ENCODE measurements around the gene PIK3R2. TPM values are rescaled to one million over a fixed set of nuclear protein-coding genes. Genes with fewer than 3 reads are reported as not detected.

Gene PIK3R2
- total and polyA plus RNA-seq, 2 of the 4 experiments (the other 2 are of a cell fraction), result 12.2 to 25.1 TPM

DNA sequence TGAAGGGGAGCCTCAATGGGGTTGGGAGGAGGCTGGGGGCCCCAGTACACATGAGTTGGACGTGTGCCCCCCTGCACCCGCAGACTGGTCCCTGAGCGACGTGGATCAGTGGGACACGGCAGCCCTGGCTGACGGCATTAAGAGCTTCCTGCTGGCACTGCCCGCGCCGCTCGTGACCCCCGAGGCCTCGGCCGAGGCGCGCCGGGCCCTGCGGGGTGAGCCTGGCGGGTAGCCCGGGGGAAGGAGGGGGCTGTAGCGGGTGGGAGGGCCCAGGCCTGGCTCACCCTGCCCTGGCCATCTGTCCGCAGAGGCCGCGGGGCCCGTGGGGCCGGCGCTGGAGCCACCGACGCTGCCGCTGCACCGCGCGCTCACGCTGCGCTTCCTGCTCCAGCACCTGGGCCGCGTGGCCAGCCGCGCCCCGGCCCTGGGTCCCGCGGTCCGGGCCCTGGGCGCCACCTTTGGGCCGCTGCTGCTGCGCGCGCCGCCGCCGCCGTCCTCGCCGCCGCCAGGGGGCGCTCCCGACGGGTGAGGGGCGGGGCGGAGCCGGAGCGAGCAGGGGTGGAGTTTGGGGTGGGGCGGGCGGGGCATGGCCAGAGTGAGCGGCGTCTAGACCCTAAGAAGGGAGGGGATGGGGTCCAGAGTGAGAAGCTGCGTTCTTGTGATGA is 8.1 kb downstream of the PIK3R2 start:
- no peak overlapping the region for H4K91ac ChIP-seq (ENCODE audit: insufficient read depth, low read depth, low read length)
- H2BK120ac ChIP-seq (ENCODE audit: low read depth, low read length), result no peak overlapping the region
- H2AFZ ChIP-seq (replicated peaks; ENCODE audit: low read length, poor library complexity), result peak overlapping the region; percentile 87
- no peak overlapping the region; the same call in 1 of the 2 replicates for H3K9ac ChIP-seq (ENCODE audit: low read depth, low read length)
- POLR2A ChIA-PET (ENCODE audit: unreplicated experiment), result no interaction called here
- H2AK9ac ChIP-seq (replicated peaks; ENCODE audit: low read depth, low read length, poor library complexity), result peak overlapping the region; percentile 68
- WGBS, 2 experiments (ENCODE audit: extremely low coverage in 2 of 2, insufficient read length in 1 of 2), result 2% methylated on average over 22 of the region's 66 CpGs; no CpG with 5 or more reads in 1 of the 2 experiments
- H3K9me3 ChIP-seq (ENCODE audit: control insufficient read depth, insufficient read depth, low read length), result no peaks in the 10 kb centered on the region
- no peak overlapping the region for H3K4ac ChIP-seq (ENCODE audit: low read depth, low read length)
- H2BK5ac ChIP-seq (ENCODE audit: low read depth, low read length, poor library complexity, severe bottlenecking), result no peak overlapping the region
- H2BK15ac ChIP-seq (ENCODE audit: low read depth, low read length), result no peak overlapping the region
- H4K8ac ChIP-seq (ENCODE audit: low read depth in 2 of 2, low read length in 2 of 2), result peak overlapping the region in 1 of 2 experiments; percentile 83; a peak in 1 of 4 replicates
- H4K20me1 ChIP-seq (ENCODE audit: insufficient read depth, low read length), result peaks cover 10% of the 10 kb centered on the region
- H3K27ac ChIP-seq (ENCODE audit: insufficient read depth, low read length), result no peak overlapping the region; the same call in 1 of the 2 replicates
- in situ Hi-C loops (cut with MboI; ENCODE audit: low sequenced_read_pairs) (no loop called here), dilution Hi-C loops (cut with HindIII; ENCODE audit: low sequenced_read_pairs, unreplicated experiment) (no loop called here), intact Hi-C loops (cut with micrococcal nuclease) (no loop called here)
- H3K27me3 ChIP-seq (ENCODE audit: control insufficient read depth, insufficient read depth, low read length), result no peaks in the 10 kb centered on the region
- H3K4me1 ChIP-seq (ENCODE audit: control insufficient read depth, insufficient read depth, low read length), result peaks cover 15% of the 10 kb centered on the region
- BruUV-seq (replicated peaks), result no TSS peak
- H3K4me3 ChIP-seq (ENCODE audit: insufficient read depth, low read depth, low read length), result 0 out of 2 replicates have a peak overlapping the region, but pooled peaks have one; percentile 13
- H3K18ac ChIP-seq (ENCODE audit: low read depth, low read length), result no peak overlapping the region; the same call in 1 of the 2 replicates
- CTCF ChIA-PET, result interaction anchor here (1.1 kb wide), 1 partner anchor 92 kb away, joined by 3 read pairs; no protein-coding TSS in a partner anchor
- peak overlapping the region; percentile 35; the same call in 1 of the 2 replicates for H2AK5ac ChIP-seq (ENCODE audit: low read depth, low read length)
- H2BK20ac ChIP-seq (ENCODE audit: low read depth, low read length), result no peak overlapping the region
- H3K56ac ChIP-seq (ENCODE audit: extremely low read depth, insufficient read depth, low read length), result 0 out of 2 replicates have a peak overlapping the region, but pooled peaks have one; percentile 6
- peaks cover 38% of the 10 kb centered on the region for H3K36me3 ChIP-seq (ENCODE audit: control insufficient read depth, insufficient read depth, low read length)
- H3K14ac ChIP-seq (replicated peaks; ENCODE audit: low read depth, low read length), result no peak overlapping the region
- H3K4me2 ChIP-seq (ENCODE audit: low read depth, low read length), result peak overlapping the region; percentile 67
- no peak overlapping the region for H3K23ac ChIP-seq (ENCODE audit: low read depth, low read length)
- peaks cover 10 to 31% of the 10 kb centered on the region in 2 experiments for H3K79me1 ChIP-seq (ENCODE audit: low read depth in 1 of 2, low read length in 2 of 2)
- peaks cover 10% of the 10 kb centered on the region for H3K9me1 ChIP-seq (ENCODE audit: insufficient read depth, low read length)
- peak; percentile 28 for DNase-seq
- peak; percentile 94 for ATAC-seq (ENCODE audit: low read depth)
- H4K5ac ChIP-seq (ENCODE audit: low read depth, low read length), result no peak overlapping the region
- TF ChIP-seq NFE2L2 (IDR thresholded peaks at IDR 0.05; ENCODE audit: low read depth, low read length), result no peak
- no peak for TF ChIP-seq POLR2A (IDR thresholded peaks at IDR 0.05; ENCODE audit: low read depth, low read length)
- TF ChIP-seq CEBPB (IDR thresholded peaks at IDR 0.05; ENCODE audit: low read depth, low read length), result no peak
- TF ChIP-seq, protein P1, sequence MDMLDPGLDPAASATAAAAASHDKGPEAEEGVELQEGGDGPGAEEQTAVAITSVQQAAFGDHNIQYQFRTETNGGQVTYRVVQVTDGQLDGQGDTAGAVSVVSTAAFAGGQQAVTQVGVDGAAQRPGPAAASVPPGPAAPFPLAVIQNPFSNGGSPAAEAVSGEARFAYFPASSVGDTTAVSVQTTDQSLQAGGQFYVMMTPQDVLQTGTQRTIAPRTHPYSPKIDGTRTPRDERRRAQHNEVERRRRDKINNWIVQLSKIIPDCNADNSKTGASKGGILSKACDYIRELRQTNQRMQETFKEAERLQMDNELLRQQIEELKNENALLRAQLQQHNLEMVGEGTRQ (IDR thresholded peaks at IDR 0.05; ENCODE audit: low read depth, low read length), result no peak
- no peak for TF ChIP-seq BHLHE40 (IDR thresholded peaks at IDR 0.05; ENCODE audit: low read depth, low read length)
- no peak for TF ChIP-seq MAFK (IDR thresholded peaks at IDR 0.05; ENCODE audit: low read depth, low read length)
- no peak for TF ChIP-seq MXI1 (IDR thresholded peaks at IDR 0.05; ENCODE audit: borderline replicate concordance, low read depth, low read length)
- TF ChIP-seq RAD21 (IDR thresholded peaks at IDR 0.05; ENCODE audit: low read length), result no peak; the same call in 1 of the 2 replicates
- TF ChIP-seq, protein P2, sequence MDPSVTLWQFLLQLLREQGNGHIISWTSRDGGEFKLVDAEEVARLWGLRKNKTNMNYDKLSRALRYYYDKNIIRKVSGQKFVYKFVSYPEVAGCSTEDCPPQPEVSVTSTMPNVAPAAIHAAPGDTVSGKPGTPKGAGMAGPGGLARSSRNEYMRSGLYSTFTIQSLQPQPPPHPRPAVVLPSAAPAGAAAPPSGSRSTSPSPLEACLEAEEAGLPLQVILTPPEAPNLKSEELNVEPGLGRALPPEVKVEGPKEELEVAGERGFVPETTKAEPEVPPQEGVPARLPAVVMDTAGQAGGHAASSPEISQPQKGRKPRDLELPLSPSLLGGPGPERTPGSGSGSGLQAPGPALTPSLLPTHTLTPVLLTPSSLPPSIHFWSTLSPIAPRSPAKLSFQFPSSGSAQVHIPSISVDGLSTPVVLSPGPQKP (IDR thresholded peaks at IDR 0.05; ENCODE audit: borderline replicate concordance, low read depth, low read length), result no peak
- TF ChIP-seq, protein P3, sequence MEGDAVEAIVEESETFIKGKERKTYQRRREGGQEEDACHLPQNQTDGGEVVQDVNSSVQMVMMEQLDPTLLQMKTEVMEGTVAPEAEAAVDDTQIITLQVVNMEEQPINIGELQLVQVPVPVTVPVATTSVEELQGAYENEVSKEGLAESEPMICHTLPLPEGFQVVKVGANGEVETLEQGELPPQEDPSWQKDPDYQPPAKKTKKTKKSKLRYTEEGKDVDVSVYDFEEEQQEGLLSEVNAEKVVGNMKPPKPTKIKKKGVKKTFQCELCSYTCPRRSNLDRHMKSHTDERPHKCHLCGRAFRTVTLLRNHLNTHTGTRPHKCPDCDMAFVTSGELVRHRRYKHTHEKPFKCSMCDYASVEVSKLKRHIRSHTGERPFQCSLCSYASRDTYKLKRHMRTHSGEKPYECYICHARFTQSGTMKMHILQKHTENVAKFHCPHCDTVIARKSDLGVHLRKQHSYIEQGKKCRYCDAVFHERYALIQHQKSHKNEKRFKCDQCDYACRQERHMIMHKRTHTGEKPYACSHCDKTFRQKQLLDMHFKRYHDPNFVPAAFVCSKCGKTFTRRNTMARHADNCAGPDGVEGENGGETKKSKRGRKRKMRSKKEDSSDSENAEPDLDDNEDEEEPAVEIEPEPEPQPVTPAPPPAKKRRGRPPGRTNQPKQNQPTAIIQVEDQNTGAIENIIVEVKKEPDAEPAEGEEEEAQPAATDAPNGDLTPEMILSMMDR (conservative IDR thresholded peaks at IDR 0.05; ENCODE audit: low read depth, low read length), result peak; percentile 76
- no peak for TF ChIP-seq FOS (IDR thresholded peaks at IDR 0.05; ENCODE audit: low read depth, low read length)
- peak; percentile 96 for TF ChIP-seq MAZ (IDR thresholded peaks at IDR 0.05; ENCODE audit: borderline replicate concordance, low read depth, low read length)
- TF ChIP-seq SMC3 (IDR thresholded peaks at IDR 0.05; ENCODE audit: low read depth, low read length), result peak; percentile 34; the same call in 1 of the 2 replicates
- no peak for TF ChIP-seq RFX5 (IDR thresholded peaks at IDR 0.05; ENCODE audit: low read depth, low read length)
- no peak for TF ChIP-seq CHD1 (IDR thresholded peaks at IDR 0.05; ENCODE audit: low read depth, low read length)
